ENCODE results near the gene PINLYP. TPM values are rescaled to one million over a fixed set of nuclear protein-coding genes. Genes with fewer than 3 reads are reported as not detected.

Gene PINLYP
- total RNA-seq, 1 experiment from 2014 or later: not detected

GRCh38 chr19:43578787-43579186 lies 3.2 kb downstream of the PINLYP start:
- Mint-ChIP-seq H3K36me3 (ENCODE audit: insufficient read depth, unreplicated experiment) (peaks cover 7% of the 10 kb centered on the region), H3K9me3 (ENCODE audit: unreplicated experiment) (no peaks in the 10 kb centered on the region), H3K4me3 (ENCODE audit: unreplicated experiment) (no peak overlapping the region), H3K27me3 (ENCODE audit: insufficient read depth, unreplicated experiment) (peaks cover 10% of the 10 kb centered on the region), H3K27ac (ENCODE audit: unreplicated experiment) (no peak overlapping the region), H3K4me1 (ENCODE audit: low read depth, unreplicated experiment) (no peaks in the 10 kb centered on the region)
- Histone ChIP-seq H3K36me3 (ENCODE audit: control insufficient read depth, insufficient read depth, low read length) (no peaks in the 10 kb centered on the region), H3K4me3 (ENCODE audit: low read depth, low read length) (no peak overlapping the region), H3K27me3 (replicated peaks; ENCODE audit: control insufficient read depth, insufficient read depth, low read length) (no peaks in the 10 kb centered on the region), H3K4me1 (no peaks in the 10 kb centered on the region), H3K9me3 (no peaks in the 10 kb centered on the region)
- BruUV-seq (replicated peaks): no TSS peak
- no peak for TF ChIP-seq CTCF (IDR thresholded peaks at IDR 0.05; ENCODE audit: insufficient read depth in 1 of 2, low read depth in 1 of 2, low read length in 1 of 2, severe bottlenecking in 1 of 2, unreplicated experiment in 1 of 2)
- intact Hi-C loops (cut with micrococcal nuclease; ENCODE audit: unreplicated experiment): no loop called here
- ChIA-PET CTCF (no interaction called here), POLR2A (no interaction called here)
- no peak for DNase-seq

- Histone ChIP-seq H3K36me3 (ENCODE audit: control insufficient read depth, insufficient read depth, low read length) (no peaks in the 10 kb centered on the region), H3K9me3 (no peaks in the 10 kb centered on the region), H3K4me1 (no peaks in the 10 kb centered on the region), H3K27me3 (replicated peaks; ENCODE audit: control insufficient read depth, insufficient read depth, low read length) (no peaks in the 10 kb centered on the region), H3K4me3 (ENCODE audit: low read depth, low read length) (no peak overlapping the region)
- BruUV-seq (replicated peaks): no TSS peak
- DNase-seq: no peak
- no peak overlapping the region for H3K27ac Mint-ChIP-seq (ENCODE audit: unreplicated experiment)
- H3K4me3 Mint-ChIP-seq (ENCODE audit: unreplicated experiment): no peak overlapping the region
- peaks cover 10% of the 10 kb centered on the region for H3K27me3 Mint-ChIP-seq (ENCODE audit: insufficient read depth, unreplicated experiment)
- no peaks in the 10 kb centered on the region for H3K4me1 Mint-ChIP-seq (ENCODE audit: low read depth, unreplicated experiment)
- CTCF ChIA-PET: interaction anchor here (0.5 kb wide), 1 partner anchor 118 kb away, joined by 4 read pairs; no protein-coding TSS in a partner anchor
- no peaks in the 10 kb centered on the region for H3K9me3 Mint-ChIP-seq (ENCODE audit: unreplicated experiment)
- intact Hi-C loops (cut with micrococcal nuclease; ENCODE audit: unreplicated experiment): no loop called here
- no peak for TF ChIP-seq CTCF (IDR thresholded peaks at IDR 0.05; ENCODE audit: insufficient read depth in 1 of 2, low read depth in 1 of 2, low read length in 1 of 2, severe bottlenecking in 1 of 2, unreplicated experiment in 1 of 2)
- POLR2A ChIA-PET: no interaction called here
- H3K36me3 Mint-ChIP-seq (ENCODE audit: insufficient read depth, unreplicated experiment): peaks cover 4% of the 10 kb centered on the region
Observed at GRCh38 chr19:43581467-43581866, 5.9 kb downstream of the PINLYP start.

- H3K9me3 ChIP-seq: no peaks in the 10 kb centered on the region
- ChIA-PET POLR2A (no interaction called here), CTCF (no interaction called here)
- no peaks in the 10 kb centered on the region for H3K4me1 Mint-ChIP-seq (ENCODE audit: low read depth, unreplicated experiment)
- DNase-seq: no peak
- H3K27ac Mint-ChIP-seq (ENCODE audit: unreplicated experiment): no peak overlapping the region
- no peak overlapping the region for H3K4me3 Mint-ChIP-seq (ENCODE audit: unreplicated experiment)
- peaks cover 7% of the 10 kb centered on the region for H3K27me3 Mint-ChIP-seq (ENCODE audit: insufficient read depth, unreplicated experiment)
- H3K36me3 ChIP-seq (ENCODE audit: control insufficient read depth, insufficient read depth, low read length): no peaks in the 10 kb centered on the region
- no peaks in the 10 kb centered on the region for H3K4me1 ChIP-seq
- no peak for TF ChIP-seq CTCF (IDR thresholded peaks at IDR 0.05; ENCODE audit: insufficient read depth in 1 of 2, low read depth in 1 of 2, low read length in 1 of 2, severe bottlenecking in 1 of 2, unreplicated experiment in 1 of 2)
- no peaks in the 10 kb centered on the region for H3K9me3 Mint-ChIP-seq (ENCODE audit: unreplicated experiment)
- peaks cover 4% of the 10 kb centered on the region for H3K36me3 Mint-ChIP-seq (ENCODE audit: insufficient read depth, unreplicated experiment)
- intact Hi-C loops (cut with micrococcal nuclease; ENCODE audit: unreplicated experiment): no loop called here
- no TSS peak for BruUV-seq (replicated peaks)
- H3K4me3 ChIP-seq (ENCODE audit: low read depth, low read length): no peak overlapping the region
- H3K27me3 ChIP-seq (replicated peaks; ENCODE audit: control insufficient read depth, insufficient read depth, low read length): no peaks in the 10 kb centered on the region; the same call in 1 of the 2 replicates
Observed at GRCh38 chr19:43582495-43582894, 6.9 kb downstream of the PINLYP start.

All from Caco-2 (cell line).